Measurements from ENCODE around the gene DENND5B.

DENND5B gene

DNA sequence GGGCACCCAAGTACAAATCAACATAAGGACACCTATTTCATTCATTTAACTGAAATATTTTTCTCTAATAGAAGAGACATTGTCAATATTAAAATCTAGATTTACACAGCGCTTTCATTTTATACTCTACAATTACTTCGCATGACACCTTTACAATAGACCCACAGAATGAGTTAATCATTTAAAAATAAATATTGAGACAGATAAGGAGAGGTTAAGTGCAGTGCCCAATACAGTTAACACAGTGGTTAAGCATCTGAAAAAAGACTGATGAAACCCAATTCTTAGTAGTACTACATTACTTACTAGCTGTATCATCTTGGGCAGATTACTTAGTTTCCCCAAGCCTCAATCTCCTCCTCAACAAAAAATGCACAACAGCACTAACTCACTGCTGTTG lies 116.2 kb downstream of the DENND5B start:
- Histone ChIP-seq H4K20me1 (ENCODE audit: insufficient read depth, low read length) (0 out of 2 replicates have a peak, but pooled peaks cover 6% of the 10 kb centered on the region), H3K27me3 (ENCODE audit: low read depth, low read length) (no peaks in the 10 kb centered on the region), H3K27ac (ENCODE audit: low read length) (no peak overlapping the region), H3K4me1 (ENCODE audit: low read length) (peaks cover 12% of the 10 kb centered on the region), H2AFZ (ENCODE audit: low read depth, low read length) (no peak overlapping the region), H3K4me3 (ENCODE audit: low read length) (no peak overlapping the region), H3K4me2 (ENCODE audit: low read length) (no peak overlapping the region), H3K9me3 (ENCODE audit: insufficient read depth, low read length) (no peaks in the 10 kb centered on the region), H3K36me3 (replicated peaks; ENCODE audit: low read depth, low read length) (peaks cover 13% of the 10 kb centered on the region), H3K79me2 (ENCODE audit: low read length) (no peaks in the 10 kb centered on the region), H3K9ac (ENCODE audit: low read length) (no peak overlapping the region)
- TF ChIP-seq, protein P1, sequence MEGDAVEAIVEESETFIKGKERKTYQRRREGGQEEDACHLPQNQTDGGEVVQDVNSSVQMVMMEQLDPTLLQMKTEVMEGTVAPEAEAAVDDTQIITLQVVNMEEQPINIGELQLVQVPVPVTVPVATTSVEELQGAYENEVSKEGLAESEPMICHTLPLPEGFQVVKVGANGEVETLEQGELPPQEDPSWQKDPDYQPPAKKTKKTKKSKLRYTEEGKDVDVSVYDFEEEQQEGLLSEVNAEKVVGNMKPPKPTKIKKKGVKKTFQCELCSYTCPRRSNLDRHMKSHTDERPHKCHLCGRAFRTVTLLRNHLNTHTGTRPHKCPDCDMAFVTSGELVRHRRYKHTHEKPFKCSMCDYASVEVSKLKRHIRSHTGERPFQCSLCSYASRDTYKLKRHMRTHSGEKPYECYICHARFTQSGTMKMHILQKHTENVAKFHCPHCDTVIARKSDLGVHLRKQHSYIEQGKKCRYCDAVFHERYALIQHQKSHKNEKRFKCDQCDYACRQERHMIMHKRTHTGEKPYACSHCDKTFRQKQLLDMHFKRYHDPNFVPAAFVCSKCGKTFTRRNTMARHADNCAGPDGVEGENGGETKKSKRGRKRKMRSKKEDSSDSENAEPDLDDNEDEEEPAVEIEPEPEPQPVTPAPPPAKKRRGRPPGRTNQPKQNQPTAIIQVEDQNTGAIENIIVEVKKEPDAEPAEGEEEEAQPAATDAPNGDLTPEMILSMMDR (IDR thresholded peaks at IDR 0.05; ENCODE audit: low read depth, low read length) = no peak
- no peak for TF ChIP-seq EZH2phosphoT487 (IDR thresholded peaks at IDR 0.05; ENCODE audit: low read depth)

DNA sequence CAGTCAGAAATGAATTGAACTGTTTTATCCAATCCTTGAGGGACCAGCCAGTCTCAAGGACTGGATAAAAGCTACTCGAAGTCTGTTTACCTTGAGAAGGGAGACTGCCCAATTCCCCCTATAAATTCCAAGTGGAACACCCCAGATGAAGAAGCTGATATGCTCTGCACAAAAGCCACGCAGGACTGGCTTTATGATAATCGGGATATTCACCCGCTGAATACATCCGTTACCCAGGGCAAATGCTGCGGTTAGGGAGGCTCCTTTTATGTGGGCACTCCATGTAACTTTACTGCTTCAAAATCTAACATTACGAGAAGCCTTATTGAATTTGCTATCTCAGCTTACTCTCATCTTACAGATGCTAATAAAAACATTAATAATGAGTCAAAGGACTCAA lies 119.1 kb downstream of the DENND5B start:
- Histone ChIP-seq H3K79me2 (ENCODE audit: low read length) (no peaks in the 10 kb centered on the region), H4K20me1 (ENCODE audit: insufficient read depth, low read length) (no peaks in the 10 kb centered on the region), H3K4me1 (ENCODE audit: low read length) (0 out of 2 replicates have a peak, but pooled peaks cover 5% of the 10 kb centered on the region), H3K4me3 (ENCODE audit: low read length) (no peak overlapping the region), H3K9ac (ENCODE audit: low read length) (no peak overlapping the region), H3K9me3 (ENCODE audit: insufficient read depth, low read length) (no peaks in the 10 kb centered on the region), H3K4me2 (ENCODE audit: low read length) (no peak overlapping the region), H3K27ac (ENCODE audit: low read length) (no peak overlapping the region), H3K27me3 (ENCODE audit: low read depth, low read length) (no peaks in the 10 kb centered on the region), H3K36me3 (replicated peaks; ENCODE audit: low read depth, low read length) (peaks cover 4% of the 10 kb centered on the region), H2AFZ (ENCODE audit: low read depth, low read length) (no peak overlapping the region)
- TF ChIP-seq, protein P1 (IDR thresholded peaks at IDR 0.05; ENCODE audit: low read depth, low read length) = no peak
- no peak for TF ChIP-seq EZH2phosphoT487 (IDR thresholded peaks at IDR 0.05; ENCODE audit: low read depth)

DNA sequence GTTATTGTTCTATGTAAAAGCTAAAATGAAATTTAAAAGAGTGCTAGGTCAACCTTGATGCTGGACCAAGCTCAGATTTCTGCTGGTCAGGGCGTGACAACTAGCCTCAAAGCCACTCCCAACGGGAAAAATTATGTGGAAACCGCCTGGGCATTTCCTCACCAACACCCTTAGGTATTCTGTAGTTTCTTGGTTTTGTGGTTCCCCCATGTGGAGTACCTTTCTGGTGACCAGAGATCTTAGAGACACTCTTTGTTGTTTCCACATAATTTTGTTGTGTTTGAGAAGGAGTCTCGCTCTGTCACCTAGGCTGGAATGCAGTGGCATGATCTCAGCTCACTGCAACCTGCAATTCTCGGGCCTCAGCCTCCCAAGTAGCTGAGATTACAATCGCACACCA lies 119.9 kb downstream of the DENND5B start:
- H3K27ac ChIP-seq (ENCODE audit: low read length) = no peak overlapping the region
- H3K4me3 ChIP-seq (ENCODE audit: low read length) = no peak overlapping the region

DNA sequence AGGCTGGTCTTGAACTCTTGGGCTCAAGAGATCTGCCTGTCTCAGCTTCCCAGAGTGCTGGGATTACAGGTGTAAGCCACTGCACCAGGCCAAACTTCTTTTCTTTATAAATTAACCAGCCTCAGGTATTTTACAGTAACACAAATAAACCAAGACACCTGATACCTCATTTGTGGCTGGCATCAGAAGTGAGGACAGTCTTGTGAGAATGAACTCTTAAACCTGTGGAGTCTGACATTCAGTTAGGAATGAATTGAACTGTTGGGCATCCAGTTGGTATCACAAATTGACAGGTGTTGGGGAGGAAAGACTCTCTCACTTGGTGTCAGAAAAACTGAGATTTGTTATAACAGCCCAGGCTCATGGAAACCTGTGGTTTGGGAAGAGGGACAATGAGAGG lies 120.5 kb downstream of the DENND5B start:
- Histone ChIP-seq H3K79me2 (ENCODE audit: low read length) (no peaks in the 10 kb centered on the region), H3K36me3 (replicated peaks; ENCODE audit: low read depth, low read length) (peaks cover 4% of the 10 kb centered on the region), H3K4me3 (ENCODE audit: low read length) (no peak overlapping the region), H3K9ac (ENCODE audit: low read length) (no peak overlapping the region), H3K27ac (ENCODE audit: low read length) (no peak overlapping the region), H2AFZ (ENCODE audit: low read depth, low read length) (no peak overlapping the region), H3K4me1 (ENCODE audit: low read length) (no peaks in the 10 kb centered on the region), H3K27me3 (ENCODE audit: low read depth, low read length) (no peaks in the 10 kb centered on the region), H4K20me1 (ENCODE audit: insufficient read depth, low read length) (no peaks in the 10 kb centered on the region), H3K9me3 (ENCODE audit: insufficient read depth, low read length) (no peaks in the 10 kb centered on the region), H3K4me2 (ENCODE audit: low read length) (no peak overlapping the region)
- TF ChIP-seq EZH2phosphoT487 (IDR thresholded peaks at IDR 0.05; ENCODE audit: low read depth) = no peak
- TF ChIP-seq, protein P1 (IDR thresholded peaks at IDR 0.05; ENCODE audit: low read depth, low read length) = no peak

More for the DNA sequence above, 119.9 kb downstream of the DENND5B start:
- H3K4me1 ChIP-seq (ENCODE audit: low read length) = no peaks in the 10 kb centered on the region
- H3K9me3 ChIP-seq (ENCODE audit: insufficient read depth, low read length) = no peaks in the 10 kb centered on the region
- no peak overlapping the region for H2AFZ ChIP-seq (ENCODE audit: low read depth, low read length)
- peaks cover 4% of the 10 kb centered on the region for H3K36me3 ChIP-seq (replicated peaks; ENCODE audit: low read depth, low read length)
- no peak for TF ChIP-seq EZH2phosphoT487 (IDR thresholded peaks at IDR 0.05; ENCODE audit: low read depth)
- TF ChIP-seq, protein P1 (IDR thresholded peaks at IDR 0.05; ENCODE audit: low read depth, low read length) = no peak
- no peak overlapping the region for H3K4me2 ChIP-seq (ENCODE audit: low read length)
- no peak overlapping the region for H3K9ac ChIP-seq (ENCODE audit: low read length)
- no peaks in the 10 kb centered on the region for H3K79me2 ChIP-seq (ENCODE audit: low read length)
- no peaks in the 10 kb centered on the region for H3K27me3 ChIP-seq (ENCODE audit: low read depth, low read length)
- H4K20me1 ChIP-seq (ENCODE audit: insufficient read depth, low read length) = no peaks in the 10 kb centered on the region
